PC-9 (cell line): ENCODE data around the gene MAST1. TPM values are rescaled to one million over a fixed set of nuclear protein-coding genes. Genes with fewer than 3 reads are reported as not detected.

Experiments used
- BruUV-seq: library from RNA; stranded (reverse); fragments of 400-500 nt; replicated peaks from 2 replicates; lab custom pipeline; 2021; lab: Mats Ljungman, UMichigan
- CTCF ChIA-PET: fragments of 300-600 bp; sonication (Branson Sonifier 250); formaldehyde crosslinking; loops from one replicate; lab custom pipeline; 2022; ENCODE audit warnings: antibody characterized with exemption; lab: Charles Lee
- POLR2A ChIA-PET: fragments of 300-600 bp; sonication (Branson Sonifier 250); formaldehyde crosslinking; loops from one replicate; lab custom pipeline; 2022; ENCODE audit warnings: antibody characterized with exemption; ENCODE audit not compliant: unreplicated experiment; lab: Charles Lee
- DNase-seq, 2 experiments: peaks; one replicate each; pipeline versions ENCODE4 v3.0.0 to v3.0.0-alpha.2; 2015 to 2022; ENCODE audit warnings: mixed read lengths in 1 of 2
- H2AFZ ChIP-seq: fragments of 200-600 bp; sonication (generic); 2 replicates; pipeline ENCODE4 v1.8.1; 2017; ENCODE audit warnings: antibody characterized with exemption
- H3F3A ChIP-seq: fragments of 200-600 bp; sonication (generic); 2 replicates; pipeline ENCODE4 v1.8.1; 2017; ENCODE audit warnings: antibody characterized with exemption, mild to moderate bottlenecking, low read depth; ENCODE audit not compliant: insufficient read depth
- H3K27ac ChIP-seq: fragments of 200-600 bp; sonication (generic); 2 replicates; pipeline ENCODE4 v1.6.1; 2016; ENCODE audit warnings: mixed run types
- H3K27me3 ChIP-seq: fragments of 200-600 bp; sonication (generic); 2 replicates; pipeline ENCODE4 v1.6.1; 2016; ENCODE audit warnings: low read depth, mixed run types; ENCODE audit not compliant: insufficient read depth
- H3K36me3 ChIP-seq: fragments of 200-600 bp; sonication (generic); 2 replicates; pipeline ENCODE4 v1.6.1; 2016; ENCODE audit warnings: low read depth, mixed run types
- H3K4me1 ChIP-seq: fragments of 200-600 bp; sonication (generic); replicated peaks from 2 replicates; pipeline ENCODE4 v1.6.1; 2016; ENCODE audit warnings: mixed run types; ENCODE audit not compliant: insufficient read depth
- H3K4me2 ChIP-seq: fragments of 200-600 bp; sonication (generic); 2 replicates; pipeline ENCODE4 v1.6.1; 2017; ENCODE audit warnings: mixed run types
- H3K4me3 ChIP-seq: fragments of 200-600 bp; sonication (generic); 2 replicates; pipeline ENCODE4 v1.6.1; 2016; ENCODE audit warnings: mixed run types
- H3K79me2 ChIP-seq: fragments of 200-600 bp; sonication (generic); 2 replicates; pipeline ENCODE4 v1.6.1; 2017; ENCODE audit warnings: low read depth, mixed run types
- H3K9me2 ChIP-seq: fragments of 200-600 bp; sonication (generic); 2 replicates; pipeline ENCODE4 v1.8.1; 2017; ENCODE audit warnings: mild to moderate bottlenecking; ENCODE audit not compliant: insufficient read depth
- H3K9me3 ChIP-seq: fragments of 200-600 bp; sonication (generic); 2 replicates; pipeline ENCODE4 v1.8.1; 2016; ENCODE audit warnings: low read depth; ENCODE audit not compliant: insufficient read depth
- H4K20me1 ChIP-seq: fragments of 200-600 bp; sonication (generic); 2 replicates; pipeline ENCODE4 v1.8.1; 2017; ENCODE audit not compliant: insufficient read depth
- CTCF ChIP-seq: fragments of 200-600 bp; sonication (generic); conservative IDR thresholded peaks from 2 replicates; pipeline ENCODE4 v1.6.1; 2017; ENCODE audit warnings: mixed run types, antibody characterized with exemption, mild to moderate bottlenecking, moderate library complexity
- EZH2 ChIP-seq: fragments of 200-600 bp; sonication (generic); IDR thresholded peaks from 2 replicates; pipeline ENCODE4 v1.8.0; 2017; ENCODE audit warnings: antibody characterized with exemption, low read depth
- intact Hi-C: fragments of 100-400 bp; cut with micrococcal nuclease; formaldehyde crosslinking; loops from one replicate; pipeline ENCODE4 v1.10.0; 2022; ENCODE audit not compliant: unreplicated experiment
- total RNA-seq: library from RNA; stranded (reverse); gene quantifications from 2 replicates; pipeline ENCODE4 v1.2.3, GENCODE V29; 2021

The MAST1 gene
- total RNA-seq, 1 experiment from 2014 or later = 11.9 TPM

GRCh38 chr19:12880551-12881171, 42.3 kb downstream of the MAST1 start:
- H3K4me3 ChIP-seq = peak overlapping the region; percentile 77
- TF ChIP-seq CTCF (no peak), EZH2 (no peak)
- no peaks in the 10 kb centered on the region for H3K27me3 ChIP-seq
- intact Hi-C loops = no loop called here
- peaks cover 28% of the 10 kb centered on the region for H3F3A ChIP-seq
- H3K9me3 ChIP-seq = peaks cover 11% of the 10 kb centered on the region; the same call in 1 of the 2 replicates
- peak overlapping the region; percentile 96 for H2AFZ ChIP-seq
- H3K27ac ChIP-seq = peak overlapping the region; percentile 66
- no peaks in the 10 kb centered on the region for H3K9me2 ChIP-seq
- no peaks in the 10 kb centered on the region for H3K36me3 ChIP-seq
- no peak for DNase-seq
- H3K79me2 ChIP-seq = peaks cover 10% of the 10 kb centered on the region; the same call in 1 of the 2 replicates
- H3K4me1 ChIP-seq = peaks cover 14% of the 10 kb centered on the region
- peak overlapping the region; percentile 92 for H3K4me2 ChIP-seq
- CTCF ChIA-PET = interaction anchor here (1.1 kb wide), 1 partner anchor 33 kb away, joined by 3 read pairs; no protein-coding TSS in a partner anchor
- H4K20me1 ChIP-seq = no peaks in the 10 kb centered on the region
- TSS peak; percentile 18 for BruUV-seq
- POLR2A ChIA-PET = interaction anchor here (0.5 to 0.6 kb wide), 4 partner anchors 15 to 163 kb away, joined by 3 to 4 read pairs (median 4); partner anchors contain the start of gene SYCE2

DNA sequence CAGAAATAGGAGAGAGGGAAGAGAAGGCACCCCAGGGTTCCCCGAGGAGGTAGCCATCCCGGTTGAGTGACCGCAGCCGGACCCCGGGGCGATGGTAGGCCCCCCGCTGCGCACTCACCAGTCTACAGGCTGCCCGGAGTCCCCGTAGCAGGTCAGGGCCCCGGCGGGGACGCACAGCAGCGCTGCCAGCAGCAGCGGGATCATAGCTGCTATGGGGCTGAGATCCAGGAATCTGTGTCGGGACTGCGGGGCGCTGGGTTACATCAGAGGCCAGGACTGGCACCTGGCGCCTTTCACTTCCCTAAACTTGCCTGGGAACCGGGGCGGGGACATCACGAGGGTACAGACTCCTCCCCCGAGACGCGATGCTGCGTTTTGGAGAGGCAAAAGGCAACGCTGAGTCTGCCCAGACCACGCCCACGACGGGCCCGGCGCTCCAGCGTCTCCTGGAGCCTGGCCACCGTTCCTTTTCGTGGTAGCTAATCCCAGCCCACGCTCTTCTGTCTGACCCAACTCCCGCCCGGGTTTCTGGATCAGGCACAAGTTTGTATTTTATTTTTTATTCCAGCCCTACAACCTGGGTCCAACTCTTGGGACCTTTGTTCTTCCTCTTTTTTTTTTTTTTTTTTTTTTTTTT, 43.0 kb downstream of the MAST1 start, which contains the start of gene DNASE2:
Gene DNASE2 (minus strand): TSS at position 278 of the 637 bp plus-strand sequence. CDS start 74 bp downstream, at position 204.
- intact Hi-C loops = no loop called here
- H3K79me2 ChIP-seq = peaks cover 10% of the 10 kb centered on the region; the same call in 1 of the 2 replicates
- peak within 1 kb of the TSS; percentile 96 for H2AFZ ChIP-seq
- no TSS peak for BruUV-seq
- H3K4me1 ChIP-seq = peaks cover 14% of the 10 kb centered on the region
- no peaks in the 10 kb centered on the region for H3K36me3 ChIP-seq
- peaks cover 11% of the 10 kb centered on the region; the same call in 1 of the 2 replicates for H3K9me3 ChIP-seq
- peak within 1 kb of the TSS; percentile 77 for H3K4me3 ChIP-seq
- peak within 1 kb of the TSS; percentile 66 for H3K27ac ChIP-seq
- ChIA-PET POLR2A (interaction anchor here (0.5 to 0.7 kb wide), 6 partner anchors 10 to 687 kb away, joined by 3 to 11 read pairs (median 4); partner anchors contain the start of genes GCDH and SYCE2), CTCF (interaction anchor here (0.6 to 1.1 kb wide), 3 partner anchors 34 to 56 kb away, joined by 3 to 4 read pairs (median 3); no protein-coding TSS in a partner anchor)
- TF ChIP-seq EZH2 (no peak), CTCF (no peak)
- no peaks in the 10 kb centered on the region for H4K20me1 ChIP-seq
- H3K9me2 ChIP-seq = no peaks in the 10 kb centered on the region
- peak; percentile 93 to 95 for DNase-seq
- H3K4me2 ChIP-seq = peak within 1 kb of the TSS; percentile 92
- no peaks in the 10 kb centered on the region for H3K27me3 ChIP-seq
- H3F3A ChIP-seq = peaks cover 22% of the 10 kb centered on the region; the same call in 1 of the 2 replicates

- Histone ChIP-seq H2AFZ (no peak overlapping the region), H3K9me3 (peaks cover 11% of the 10 kb centered on the region; the same call in 1 of the 2 replicates), H3K9me2 (no peaks in the 10 kb centered on the region), H4K20me1 (no peaks in the 10 kb centered on the region), H3F3A (peaks cover 19% of the 10 kb centered on the region; the same call in 1 of the 2 replicates), H3K79me2 (peaks cover 10% of the 10 kb centered on the region; the same call in 1 of the 2 replicates), H3K4me1 (peaks cover 14% of the 10 kb centered on the region), H3K36me3 (no peaks in the 10 kb centered on the region), H3K27me3 (no peaks in the 10 kb centered on the region), H3K4me3 (no peak overlapping the region), H3K4me2 (no peak overlapping the region), H3K27ac (no peak overlapping the region)
- POLR2A ChIA-PET = interaction anchor here (0.7 kb wide), 2 partner anchors 36 to 238 kb away, joined by 4 to 6 read pairs; partner anchors contain the start of gene SYCE2
- intact Hi-C loops = no loop called here
- DNase-seq = peak in 1 of 2 experiments; percentile 15
- CTCF ChIA-PET = no interaction called here
- no peak for TF ChIP-seq CTCF
- BruUV-seq = no TSS peak
Measured at GRCh38 chr19:12882589-12882988, 44.3 kb downstream of the MAST1 start.
